GM10248 (cell line): ENCODE measurements around the gene ALDH1L1.
A peak's percentile ranks its signal among the peaks of the same experiment; 100 is the strongest.

Experiments
- CTCF ChIA-PET: fragments of 300-600 bp; sonication (Branson Sonifier 250); formaldehyde crosslinking; extraction: SDS; loops from one replicate; lab custom pipeline; 2021; ENCODE audit warnings: antibody characterized with exemption; lab: Yijun Ruan, JAX
- POLR2A ChIA-PET: fragments of 350-650 bp; sonication (Branson Sonifier 250); formaldehyde crosslinking; extraction: SDS; loops from one replicate; lab custom pipeline; 2020; ENCODE audit warnings: antibody characterized with exemption; lab: Yijun Ruan, JAX
- DNase-seq: peaks from one replicate; pipeline ENCODE4 v3.0.0; 2012; ENCODE audit errors: extremely low spot score
- CTCF ChIP-seq: IDR thresholded peaks from 2 replicates; pipeline ENCODE4 v1.5.1; 2012; ENCODE audit warnings: mild to moderate bottlenecking, low read depth; ENCODE audit errors: extremely low read depth, missing control alignments, control extremely low read depth

Gene ALDH1L1

GRCh38 chr3:126157083-126157768 is 23.2 kb downstream of the ALDH1L1 start:
- ChIA-PET CTCF (interaction anchor here (1.0 kb wide), 1 partner anchor 18 kb away, joined by 3 read pairs; no protein-coding TSS in a partner anchor), POLR2A (interaction anchor here (0.6 kb wide), 1 partner anchor 561 kb away, joined by 3 read pairs; no protein-coding TSS in a partner anchor)
- no peak for TF ChIP-seq CTCF
- DNase-seq, result peak; percentile 10

- POLR2A ChIA-PET, result interaction anchor here (0.6 kb wide), 1 partner anchor 560 kb away, joined by 3 read pairs; no protein-coding TSS in a partner anchor
- no peak for TF ChIP-seq CTCF
- CTCF ChIA-PET, result no interaction called here
- peak; percentile 23 for DNase-seq
Observed at GRCh38 chr3:126156468-126156867, 23.9 kb downstream of the ALDH1L1 start.

DNA sequence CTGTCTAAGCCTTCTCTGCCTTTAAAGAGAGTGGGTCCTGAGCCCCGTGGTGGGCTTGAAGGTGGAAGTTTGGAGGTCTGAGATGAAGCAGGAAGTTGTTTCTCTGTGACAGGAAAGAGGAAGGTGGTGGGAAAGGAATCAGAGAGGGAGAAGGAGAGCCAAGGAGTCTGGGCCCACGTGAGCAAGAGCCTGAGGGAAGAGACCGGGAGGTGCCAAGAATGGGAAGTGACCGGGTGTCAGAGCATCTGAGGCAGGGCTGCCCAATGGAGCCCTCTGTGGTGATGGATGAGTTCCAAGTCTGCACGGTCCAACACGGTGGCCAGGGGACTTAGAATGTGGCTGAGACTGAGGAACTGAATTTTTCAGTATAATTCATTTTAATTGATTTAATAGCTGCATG is 24.6 kb downstream of the ALDH1L1 start:
- ChIA-PET CTCF (no interaction called here), POLR2A (no interaction called here)
- no peak for DNase-seq

GRCh38 chr3:126155280-126155640 is 25.1 kb downstream of the ALDH1L1 start:
- CTCF ChIA-PET, result interaction anchor here (1.5 kb wide), 1 partner anchor 22 kb away, joined by 3 read pairs; no protein-coding TSS in a partner anchor
- POLR2A ChIA-PET, result no interaction called here
- TF ChIP-seq CTCF, result no peak
- peak; percentile 14 for DNase-seq

More for the DNA sequence above, 24.6 kb downstream of the ALDH1L1 start:
- no peak for TF ChIP-seq CTCF

GRCh38 chr3:126154391-126155279 is 25.8 kb downstream of the ALDH1L1 start:
- DNase-seq, result peak; percentile 5
- ChIA-PET CTCF (interaction anchor here (1.5 kb wide), 1 partner anchor 21 kb away, joined by 3 read pairs; no protein-coding TSS in a partner anchor), POLR2A (no interaction called here)
- no peak for TF ChIP-seq CTCF

DNA sequence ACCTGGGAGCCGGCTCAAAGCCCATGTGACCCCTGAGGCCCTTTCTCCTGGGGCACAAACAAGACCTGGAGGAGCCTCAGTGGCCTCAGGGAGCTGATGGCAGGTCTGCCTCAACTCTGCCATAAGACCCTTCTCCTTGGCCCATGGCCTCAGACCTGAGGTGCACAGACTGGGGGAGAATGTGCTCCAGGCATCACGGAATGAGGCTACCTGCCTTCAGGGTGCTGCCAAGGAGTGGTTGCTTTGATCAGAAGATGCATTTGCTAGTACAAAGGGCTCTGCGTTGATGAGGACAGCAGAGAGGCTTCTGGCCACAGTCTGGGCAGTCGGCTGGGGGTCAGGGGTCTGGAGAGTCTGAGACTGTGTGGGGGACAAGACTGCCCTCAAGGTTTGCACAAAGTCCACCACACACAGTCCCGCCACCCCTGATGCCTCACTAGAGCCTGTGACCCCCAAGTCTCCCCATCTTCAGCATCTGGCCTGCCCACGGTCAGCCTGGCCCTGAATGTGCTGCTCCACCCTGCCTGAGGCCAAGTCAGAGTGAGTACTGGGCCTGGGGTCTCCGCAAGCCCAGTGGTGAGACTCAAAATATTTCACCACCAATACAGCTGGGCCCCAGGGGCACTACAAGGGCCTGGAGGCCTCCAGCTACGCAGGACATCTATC is 26.6 kb downstream of the ALDH1L1 start:
- CTCF ChIA-PET, result interaction anchor here (1.0 to 1.5 kb wide), 2 partner anchors 20 kb away, joined by 3 read pairs; no protein-coding TSS in a partner anchor
- TF ChIP-seq CTCF, result no peak
- DNase-seq, result peak; percentile 8
- POLR2A ChIA-PET, result no interaction called here
